NCI-H1436 (cell line): ENCODE measurements around the gene CHST1.

Experiments
- DNase-seq: peaks from one replicate; lab custom pipeline; 2025; lab: John Stamatoyannopoulos, UW

The CHST1 gene

GRCh38 chr11:45674481-45675190 lies 9.2 kb upstream of the CHST1 start:
- DNase-seq = no peak

- DNase-seq = no peak
Measured at GRCh38 chr11:45673441-45673840, 8.0 kb upstream of the CHST1 start.

- DNase-seq = no peak
Measured at GRCh38 chr11:45672593-45672992, 7.2 kb upstream of the CHST1 start.

GRCh38 chr11:45671246-45672171 lies 6.1 kb upstream of the CHST1 start:
- no peak for DNase-seq

GRCh38 chr11:45670386-45671135 lies 5.1 kb upstream of the CHST1 start:
- no peak for DNase-seq

- DNase-seq = no peak
Measured at GRCh38 chr11:45669956-45670355, 4.5 kb upstream of the CHST1 start.

GRCh38 chr11:45669146-45669545 lies 3.7 kb upstream of the CHST1 start:
- DNase-seq = no peak

- no peak for DNase-seq
Measured at GRCh38 chr11:45667929-45668680, 2.7 kb upstream of the CHST1 start.

- no peak for DNase-seq
Measured at GRCh38 chr11:45666648-45667642, 1.5 kb upstream of the CHST1 start.

- no peak for DNase-seq
Measured at GRCh38 chr11:45665933-45666647, 668 bp upstream of the CHST1 start.

GRCh38 chr11:45664376-45665205 lies 831 bp downstream of the CHST1 start:
- no peak for DNase-seq

GRCh38 chr11:45663486-45664375 lies 1.7 kb downstream of the CHST1 start:
- DNase-seq = no peak

GRCh38 chr11:45662665-45663485 lies 2.5 kb downstream of the CHST1 start:
- no peak for DNase-seq

GRCh38 chr11:45662096-45662664 lies 3.2 kb downstream of the CHST1 start:
- no peak for DNase-seq

GRCh38 chr11:45661439-45662055 lies 3.9 kb downstream of the CHST1 start:
- no peak for DNase-seq
